SK-N-SH (cell line): ENCODE results near the gene CAGE1.

Experiments used
- CTCF ChIP-seq: fragments of 200-600 bp; sonication (generic); IDR thresholded peaks from 2 replicates; pipeline ENCODE4 v1.6.1; 2017; ENCODE audit warnings: antibody characterized with exemption, mild to moderate bottlenecking, moderate library complexity
- EP300 ChIP-seq, 2 experiments: IDR thresholded peaks; 2 replicates each; pipeline versions ENCODE4 v1.4.0 to v1.6.1; 2012; ENCODE audit warnings: borderline replicate concordance in 1 of 2, low read depth in 1 of 2, low read length in 1 of 2
- FOSL2 ChIP-seq: IDR thresholded peaks from 2 replicates; pipeline ENCODE4 v1.4.0; 2012; ENCODE audit warnings: low read depth, mild to moderate bottlenecking, moderate library complexity, borderline replicate concordance
- JUND ChIP-seq: IDR thresholded peaks from 2 replicates; pipeline ENCODE4 v1.4.0; 2012
- MAX ChIP-seq: IDR thresholded peaks from 2 replicates; pipeline ENCODE4 v1.4.0; 2012; ENCODE audit warnings: low read depth
- MXI1 ChIP-seq: IDR thresholded peaks from 2 replicates; pipeline ENCODE4 v1.6.1; 2012; ENCODE audit warnings: mild to moderate bottlenecking, low read depth, low read length, improper control_type of control experiment
- NFIC ChIP-seq: IDR thresholded peaks from 2 replicates; pipeline ENCODE4 v1.4.0; 2012; ENCODE audit warnings: borderline replicate concordance
- POLR2AphosphoS5 ChIP-seq: IDR thresholded peaks from 2 replicates; pipeline ENCODE4 v1.6.1; 2012; ENCODE audit warnings: low read depth, low read length
- RAD21 ChIP-seq: IDR thresholded peaks from 2 replicates; pipeline ENCODE4 v1.6.1; 2012; ENCODE audit warnings: mild to moderate bottlenecking, low read length
- RFX5 ChIP-seq: IDR thresholded peaks from 2 replicates; pipeline ENCODE4 v1.6.1; 2012; ENCODE audit warnings: mild to moderate bottlenecking, improper control_type of control experiment, low read length
- USF2 ChIP-seq: fragments of 150-350 bp; IDR thresholded peaks from 2 replicates; pipeline ENCODE4 v1.6.1; 2017; ENCODE audit warnings: antibody characterized with exemption, low read length, low read depth, borderline replicate concordance
- YY1 ChIP-seq: IDR thresholded peaks from 2 replicates; pipeline ENCODE4 v1.4.0; 2012; ENCODE audit warnings: low read depth, mild to moderate bottlenecking
- ZBTB33 ChIP-seq: IDR thresholded peaks from 2 replicates; pipeline ENCODE4 v1.4.0; 2012; ENCODE audit warnings: low read depth, borderline replicate concordance

GRCh38 chr6:7418238-7418905 is 28.8 kb upstream of the CAGE1 start:
- TF ChIP-seq RFX5, result no peak
- no peak for TF ChIP-seq RAD21
- TF ChIP-seq EP300 (IDR thresholded peaks at IDR 0.05; ENCODE audit: borderline replicate concordance in 1 of 2, low read depth in 1 of 2, low read length in 1 of 2), result peak in 1 of 2 experiments; percentile 20; a peak in 1 of 4 replicates
- no peak for TF ChIP-seq YY1
- no peak for TF ChIP-seq CTCF
- no peak for TF ChIP-seq USF2
- no peak for TF ChIP-seq JUND
- no peak for TF ChIP-seq POLR2AphosphoS5
- no peak for TF ChIP-seq MXI1
- no peak for TF ChIP-seq NFIC
- TF ChIP-seq MAX, result no peak
- TF ChIP-seq FOSL2, result no peak
- no peak for TF ChIP-seq ZBTB33
